NCI-H1105 treated with DMSO at 0.1 percent for 48 hours (cell line): ENCODE measurements around the gene CRYL1.

ENCODE experiments used
- DNase-seq: peaks from one replicate; lab custom pipeline; 2025; lab: John Stamatoyannopoulos, UW

CRYL1 gene

GRCh38 chr13:20528452-20528851 lies 2.8 kb upstream of the CRYL1 start:
- DNase-seq = no peak

DNA sequence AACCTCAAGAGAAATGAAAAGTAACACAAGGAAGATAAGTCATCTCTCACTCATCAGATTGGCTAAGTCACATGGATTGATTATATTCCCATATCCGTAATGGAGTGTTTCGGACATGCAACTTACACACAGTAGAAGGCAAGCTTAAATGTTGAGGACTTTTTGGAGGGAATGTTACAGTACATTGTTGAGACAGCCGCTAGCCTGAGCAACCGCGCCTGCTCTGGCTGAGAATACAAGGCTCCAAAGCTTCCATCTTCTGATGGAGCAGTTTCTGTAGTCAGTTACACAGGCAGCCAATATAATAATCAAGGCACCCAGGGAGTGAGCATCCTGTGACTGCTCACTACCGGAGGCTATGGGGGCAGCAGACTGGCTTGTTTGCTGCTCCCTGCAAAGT lies 1.0 kb upstream of the CRYL1 start:
- no peak for DNase-seq

DNA sequence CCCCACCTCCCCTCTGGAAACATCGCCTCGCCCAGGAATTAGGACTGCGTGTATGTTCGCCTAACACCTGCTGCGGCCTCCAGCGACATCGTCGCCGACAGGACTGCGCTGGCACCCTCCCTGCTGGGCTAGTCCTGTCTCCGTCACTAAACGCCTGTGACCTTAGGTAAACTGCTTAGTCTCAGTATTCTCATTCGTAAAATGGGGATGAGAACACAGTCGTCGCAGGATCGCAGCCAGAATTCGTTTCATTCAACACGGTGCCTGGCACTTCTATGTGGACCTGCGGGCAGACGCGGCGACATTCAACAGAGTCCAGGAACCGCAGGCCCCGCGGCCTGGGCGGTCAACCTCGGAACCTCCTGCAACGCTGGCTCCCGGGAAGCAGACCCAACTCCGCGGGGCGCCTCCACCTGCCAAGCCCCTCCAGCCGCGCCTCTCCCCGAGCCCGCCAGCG lies 485 bp downstream of the CRYL1 start:
- DNase-seq = peak; percentile 11

GRCh38 chr13:20521364-20522115 lies 4.1 kb downstream of the CRYL1 start:
- no peak for DNase-seq

GRCh38 chr13:20519875-20520274 lies 5.8 kb downstream of the CRYL1 start:
- no peak for DNase-seq

DNA sequence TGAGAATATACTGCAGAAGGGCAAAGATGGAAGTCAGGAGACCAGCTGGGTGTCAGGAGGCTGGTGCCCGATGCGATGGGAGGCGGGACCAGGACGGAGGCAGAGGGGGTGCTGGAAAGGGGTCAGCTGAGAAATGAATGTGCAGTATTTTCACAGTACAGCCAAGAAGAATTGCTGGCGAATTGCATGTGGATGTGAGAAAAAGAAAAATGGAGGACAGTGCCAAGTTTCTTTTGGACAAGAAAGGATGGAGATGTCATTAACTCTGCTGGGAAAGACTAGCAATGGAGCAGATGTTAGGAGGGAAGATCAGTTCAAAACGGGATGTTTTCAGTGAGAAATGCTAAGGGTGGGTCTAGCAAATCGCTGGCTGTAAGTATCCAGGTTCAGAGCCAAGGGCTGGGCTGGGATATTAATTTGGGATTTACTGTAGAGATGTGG lies 7.0 kb downstream of the CRYL1 start:
- no peak for DNase-seq

- DNase-seq = no peak
These were observed 10.8 kb downstream of the CRYL1 start for GRCh38 chr13:20514866-20515265.

DNA sequence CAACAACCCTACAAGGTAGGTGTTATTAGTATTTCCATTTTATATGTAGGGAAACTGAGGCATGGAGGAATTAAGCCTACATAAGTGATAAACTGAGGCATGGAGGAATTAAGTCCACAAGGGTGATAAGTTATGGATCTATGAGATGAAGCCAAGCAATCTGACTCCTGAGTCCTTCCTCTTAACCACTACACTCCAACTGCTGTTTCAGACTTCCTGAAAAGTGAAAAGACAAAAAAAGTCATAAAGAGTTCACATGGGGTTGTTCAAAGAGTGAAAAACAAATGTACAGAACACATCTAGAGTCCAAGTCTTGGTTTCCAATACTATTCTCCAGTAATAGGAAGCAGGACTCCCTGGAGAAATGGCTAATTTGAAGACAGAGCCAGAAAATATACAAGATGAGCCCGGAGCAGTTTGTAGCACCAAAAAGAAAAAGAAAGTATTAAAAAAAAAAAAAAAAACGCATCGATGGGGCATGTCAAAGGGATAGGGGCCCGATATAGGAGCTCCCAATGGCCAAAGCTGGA lies 12.1 kb downstream of the CRYL1 start:
- no peak for DNase-seq

DNA sequence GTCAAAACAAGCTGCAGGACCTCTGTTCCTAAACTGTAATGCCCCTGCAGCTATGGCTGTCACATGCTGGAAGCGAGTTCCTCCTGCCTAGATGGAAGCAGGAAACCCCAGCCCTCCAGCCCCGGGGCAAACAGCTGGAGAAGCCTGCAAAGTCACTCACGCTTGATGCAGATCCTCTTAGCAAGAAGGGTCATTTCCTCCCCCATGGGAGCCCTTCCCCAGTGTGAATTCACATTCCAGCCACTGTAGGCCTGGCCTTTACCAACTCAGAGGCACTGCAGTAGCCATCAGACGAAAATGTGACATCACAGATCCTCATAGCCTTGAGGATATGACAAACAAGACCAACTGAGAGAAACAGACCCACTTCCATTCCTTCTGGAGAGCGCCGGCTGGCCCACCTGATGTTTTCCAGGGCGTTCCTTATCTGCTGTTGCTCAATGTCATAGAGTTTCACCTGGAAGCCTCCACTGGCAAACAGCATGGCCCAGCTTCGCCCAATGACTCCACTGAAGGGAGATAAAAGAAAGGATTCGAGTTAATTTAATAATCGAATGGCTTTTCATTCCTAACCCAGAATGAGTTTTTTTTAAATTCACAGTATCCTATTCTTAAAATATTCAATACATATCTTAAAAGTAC lies 13.5 kb downstream of the CRYL1 start:
- no peak for DNase-seq

DNA sequence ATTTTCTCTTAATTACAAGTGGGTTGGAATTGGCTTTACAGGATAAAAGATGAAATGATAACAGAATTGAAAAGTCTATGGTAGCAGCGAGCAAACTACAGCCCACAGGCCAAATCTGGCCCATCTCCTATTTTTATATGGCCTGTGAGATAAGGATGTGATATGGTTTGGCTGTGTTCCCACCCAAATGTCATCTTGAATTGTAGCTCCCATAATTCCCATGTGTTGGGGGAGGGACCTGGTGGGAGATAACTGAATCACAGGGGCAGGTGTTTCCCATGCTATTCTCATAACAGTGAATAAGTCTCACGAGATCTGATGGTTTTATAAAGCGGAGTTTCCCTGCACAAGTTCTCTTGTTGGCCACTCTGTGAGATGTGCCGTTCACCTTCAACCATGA lies 19.0 kb downstream of the CRYL1 start:
- DNase-seq = no peak

- no peak for DNase-seq
These were observed 20.0 kb downstream of the CRYL1 start for GRCh38 chr13:20505405-20506366.

- DNase-seq = no peak
These were observed 22.3 kb downstream of the CRYL1 start for GRCh38 chr13:20503088-20504083.

DNA sequence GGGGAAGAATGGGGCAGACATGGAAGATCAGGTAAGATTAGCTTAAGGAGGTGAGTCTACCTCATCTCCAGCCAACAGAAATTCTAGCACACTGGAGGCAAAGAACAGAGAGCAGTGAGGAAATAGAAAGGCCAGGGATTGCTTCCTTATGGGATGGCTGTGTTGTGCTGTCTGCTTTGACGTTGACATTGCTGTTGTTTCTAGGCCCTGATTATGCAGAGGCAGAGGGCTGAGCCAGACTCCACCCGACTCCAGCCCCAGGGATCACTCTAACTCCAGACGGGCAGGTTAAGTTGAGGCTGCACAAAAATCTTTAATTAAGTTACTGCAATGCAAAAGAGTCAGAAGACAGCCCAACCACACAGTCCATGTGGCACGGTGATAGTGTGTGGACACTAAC lies 24.1 kb downstream of the CRYL1 start:
- no peak for DNase-seq

DNA sequence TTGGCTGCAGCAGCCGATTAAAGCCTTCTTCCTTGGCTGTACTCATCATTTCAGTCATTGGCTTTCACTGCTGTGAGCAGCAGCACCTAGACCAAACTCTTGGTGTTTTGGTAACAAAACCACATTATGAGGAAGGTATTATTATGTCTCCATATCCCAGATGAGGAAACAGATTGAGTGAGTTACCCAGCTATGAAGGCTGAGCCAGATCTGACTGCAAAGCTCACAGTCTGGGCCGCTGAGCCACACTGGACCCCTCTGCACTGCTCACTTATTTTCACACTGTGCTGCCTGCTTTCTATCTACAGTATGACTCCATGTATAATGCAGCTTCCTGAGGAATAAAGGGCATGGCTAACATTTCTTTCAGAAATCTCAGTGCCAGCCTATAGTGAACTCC lies 24.5 kb downstream of the CRYL1 start:
- DNase-seq = no peak

DNA sequence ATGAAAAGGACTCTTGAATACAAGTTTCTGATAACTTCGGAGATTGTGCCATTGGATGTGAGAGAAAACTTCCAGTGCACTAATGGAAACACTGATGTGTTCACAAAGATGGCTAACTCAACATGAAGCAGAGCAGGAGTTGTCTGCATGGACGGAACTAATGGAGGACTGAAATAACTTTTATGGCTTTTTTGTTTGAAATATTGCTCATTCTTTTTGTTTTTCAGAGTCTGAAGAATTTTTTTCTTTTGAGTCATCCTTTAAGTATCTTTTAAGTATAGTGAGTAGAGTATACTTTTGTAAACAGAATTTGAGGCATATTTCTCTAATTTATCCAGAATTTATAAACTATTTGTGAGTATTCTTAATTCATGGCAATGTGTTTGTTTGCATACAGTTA lies 25.7 kb downstream of the CRYL1 start:
- no peak for DNase-seq

DNA sequence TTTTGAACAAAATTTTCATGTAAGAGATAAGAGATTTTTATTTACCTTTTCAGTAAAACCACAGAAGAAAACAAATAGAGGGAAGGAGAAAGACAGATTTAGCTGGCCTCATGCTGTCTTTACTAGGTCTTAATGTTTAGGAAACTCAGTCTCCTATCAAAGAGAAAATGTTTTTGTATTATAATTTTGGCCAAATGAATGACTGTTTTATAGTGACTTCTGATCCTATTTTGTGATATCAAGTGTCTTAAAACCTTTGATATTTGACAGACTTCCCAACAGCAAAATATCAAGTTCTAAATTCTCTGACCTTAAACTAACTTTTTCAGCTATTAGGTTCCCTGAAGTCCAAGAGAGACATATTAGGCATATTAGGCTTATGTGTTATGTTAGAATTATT lies 27.0 kb downstream of the CRYL1 start:
- no peak for DNase-seq

DNA sequence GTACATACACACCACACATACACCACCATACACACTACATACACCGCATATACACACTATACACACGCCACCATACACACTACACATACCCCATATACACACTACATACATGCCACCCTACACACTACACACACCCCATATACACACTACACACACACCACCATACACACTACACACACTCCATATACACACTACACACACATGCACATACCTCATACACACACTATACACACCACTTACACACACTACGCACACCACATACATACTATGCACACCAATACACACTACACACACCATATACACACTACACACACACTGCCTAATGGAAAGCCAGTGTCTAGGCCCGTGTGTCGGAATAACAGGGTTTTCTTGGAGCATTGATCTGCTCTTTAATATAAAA lies 27.5 kb downstream of the CRYL1 start:
- no peak for DNase-seq

- DNase-seq = no peak
These were observed 28.5 kb downstream of the CRYL1 start for GRCh38 chr13:20497006-20497775.

DNA sequence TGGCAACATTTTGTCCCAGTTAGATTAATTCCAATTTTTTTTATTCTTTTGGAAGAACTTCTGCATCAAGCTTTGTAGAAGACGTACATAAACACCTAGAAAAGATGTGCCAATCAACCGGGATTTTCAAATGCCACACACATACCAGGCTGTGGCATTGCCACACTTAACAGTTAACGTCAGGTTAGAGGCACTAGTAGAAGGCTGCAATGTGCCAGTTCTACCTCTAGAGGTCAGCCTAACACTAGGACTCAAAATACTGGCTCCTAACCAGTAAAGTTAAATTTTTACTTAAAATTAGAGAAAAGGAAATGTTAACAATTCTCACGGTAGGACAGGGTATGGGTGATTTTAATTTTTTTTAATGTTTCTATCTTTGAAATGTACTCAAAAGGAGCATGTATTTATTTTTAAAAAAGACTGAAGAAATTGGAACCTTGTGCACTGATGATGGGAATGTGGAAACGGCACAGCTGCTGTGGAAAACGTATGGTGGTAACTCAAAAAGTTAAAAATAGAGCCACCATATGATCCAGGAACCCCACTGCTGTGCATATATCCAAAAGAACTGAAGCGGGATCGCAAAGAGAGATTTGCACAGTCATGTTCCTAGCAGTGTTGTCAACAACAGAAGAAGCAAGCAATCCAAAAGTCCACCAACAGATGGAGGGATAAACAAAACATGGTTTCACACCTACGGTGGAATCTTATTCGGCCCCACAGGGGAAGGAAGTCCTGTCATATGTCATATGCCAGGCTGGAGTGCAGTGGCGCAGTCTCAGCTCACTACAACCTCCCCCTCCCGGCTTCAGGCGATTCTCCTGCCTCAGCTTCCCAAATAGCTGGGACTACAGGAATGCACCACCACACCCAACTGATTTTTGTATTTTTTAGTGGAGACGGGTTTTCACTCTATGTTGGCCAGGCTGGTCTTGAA lies 30.3 kb downstream of the CRYL1 start:
- peak; percentile 25 for DNase-seq
